Muscle of leg (tissue), 16 donors: ENCODE measurements around the gene HEPACAM2. TPM values are rescaled to one million over a fixed set of nuclear protein-coding genes. Genes with fewer than 3 reads are reported as not detected.
A peak's percentile ranks its signal among the peaks of the same experiment; 100 is the strongest.

Source experiments
- DNase-seq: peaks from one replicate; pipeline ENCODE4 v3.0.0; 2013
- H3K27ac ChIP-seq: one replicate; pipeline ENCODE4 v1.5.1; 2013; ENCODE audit warnings: mild to moderate bottlenecking, low read length, control low read depth
- H3K27me3 ChIP-seq: one replicate; pipeline ENCODE4 v1.6.1; 2013; ENCODE audit warnings: low read length; ENCODE audit not compliant: control insufficient read depth, insufficient read depth
- H3K36me3 ChIP-seq: one replicate; pipeline ENCODE4 v1.6.1; 2013; ENCODE audit warnings: low read length; ENCODE audit not compliant: control insufficient read depth, insufficient read depth
- H3K4me1 ChIP-seq: one replicate; pipeline ENCODE4 v1.6.1; 2013; ENCODE audit warnings: low read length; ENCODE audit not compliant: control insufficient read depth, insufficient read depth
- H3K4me3 ChIP-seq: one replicate; pipeline ENCODE4 v1.5.1; 2013; ENCODE audit warnings: low read length, control low read depth
- H3K9me3 ChIP-seq: replicated peaks from 2 replicates; pipeline ENCODE4 v1.6.1; 2013; ENCODE audit warnings: low read depth, low read length; ENCODE audit not compliant: control insufficient read depth
- WGBS: methylation state at CpG from one replicate; pipeline ENCODE4 v1.1.5; 2013; ENCODE audit warnings: missing lambda C conversion rate; ENCODE audit not compliant: insufficient coverage; 5-methylcytosine and 5-hydroxymethylcytosine counted together
- long read RNA-seq, 11 donors: transcript quantifications; one replicate each; lab custom pipeline, GENCODE V29; 2026
- polyA plus RNA-seq, 8 donors: library from polyadenylated mRNA; unstranded; fragments of 120-200 nt; gene quantifications; one replicate each; pipeline versions ENCODE4 v1.2.1 to v1.2.3, GENCODE V29; 2013; ENCODE audit warnings: inconsistent platforms in 1 of 8, low replicate concordance in 1 of 8; ENCODE audit not compliant: insufficient read length in 8 of 8, insufficient read depth in 1 of 8
- total RNA-seq: library from RNA; stranded (reverse); fragments of 120-200 nt; gene quantifications from one replicate; pipeline ENCODE4 v1.2.4, GENCODE V29; 2013

Gene HEPACAM2
- total RNA-seq (0.04 TPM), polyA plus RNA-seq (1 to 10 TPM in 1 of 8 donors, under 1 TPM in 3, not detected in 4; 0.07 to 2.4 (median 0.40) TPM)
- long read RNA-seq, donor 1, result 0 reads
- long read RNA-seq, donor 2, result 0 reads
- long read RNA-seq, donor 3, result 0 reads
- long read RNA-seq, donor 4, result 0 reads
- long read RNA-seq, donor 5, result 0 reads
- long read RNA-seq, donor 6, result 0 reads
- long read RNA-seq, donor 7, result 0 reads
- long read RNA-seq, donor 8, result 0 reads
- long read RNA-seq, donor 9, result 0 reads
- long read RNA-seq, donor 10, result 0 reads
- long read RNA-seq, donor 11, result 0 reads

DNA sequence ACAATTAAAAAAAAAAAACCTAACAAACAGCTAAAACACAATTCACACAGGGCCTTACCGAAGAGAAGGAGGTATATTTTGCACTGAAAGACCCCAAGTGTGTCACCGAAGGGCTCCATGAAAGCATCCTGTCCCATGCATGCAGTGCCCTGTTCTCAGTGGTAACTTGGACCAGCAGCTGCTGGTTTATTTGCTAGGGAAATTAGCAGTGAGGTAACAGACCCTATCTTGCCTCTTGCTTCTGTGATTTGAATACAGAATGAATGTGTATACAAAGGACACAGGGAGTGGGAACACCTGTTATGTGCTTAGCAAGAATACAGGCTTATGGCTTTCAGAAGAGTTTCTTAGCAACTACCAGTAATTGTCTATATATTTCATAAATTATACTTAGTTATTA, at the start of gene HEPACAM2:
Gene HEPACAM2, minus strand, starts transcription at position 160 of the 400 bp plus-strand sequence.
- peaks cover 2% of the 10 kb centered on the region for H3K27me3 ChIP-seq
- H3K36me3 ChIP-seq, result no peaks in the 10 kb centered on the region
- H3K4me3 ChIP-seq, result no peak within 1 kb of the TSS
- WGBS, result 83% methylated on average over 1 of the region's 2 CpGs
- H3K27ac ChIP-seq, result no peak within 1 kb of the TSS
- no peaks in the 10 kb centered on the region for H3K9me3 ChIP-seq
- no peak for DNase-seq
- no peaks in the 10 kb centered on the region for H3K4me1 ChIP-seq

- H3K36me3 ChIP-seq, result peaks cover 2% of the 10 kb centered on the region
- no peaks in the 10 kb centered on the region for H3K4me1 ChIP-seq
- WGBS, result no CpG with 5 or more reads among the region's 4 CpGs
- H3K27ac ChIP-seq, result no peak overlapping the region
- no peak overlapping the region for H3K4me3 ChIP-seq
- DNase-seq, result no peak
- H3K9me3 ChIP-seq, result no peaks in the 10 kb centered on the region
- no peaks in the 10 kb centered on the region for H3K27me3 ChIP-seq
Observed at GRCh38 chr7:93265220-93265619, 39.0 kb upstream of the HEPACAM2 start.

DNA sequence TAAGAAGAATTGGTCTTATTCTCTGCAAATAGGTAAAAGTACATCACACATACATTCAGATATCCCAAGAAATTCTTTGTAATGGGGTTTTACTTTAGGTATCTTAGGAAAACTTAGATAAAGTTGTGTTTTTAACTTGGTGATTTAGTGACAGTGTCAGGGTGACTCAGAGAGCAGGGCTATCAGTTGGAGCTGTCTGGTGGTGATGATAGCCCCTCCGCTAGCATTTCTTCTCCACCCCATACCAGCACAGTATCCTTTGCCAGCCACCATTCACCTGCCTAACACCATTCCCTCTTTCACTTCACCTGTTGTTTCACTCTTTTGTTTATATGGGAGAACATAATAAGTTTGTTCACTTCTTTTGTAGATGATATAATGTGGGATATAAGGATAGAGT, 36.3 kb upstream of the HEPACAM2 start:
- no CpG with 5 or more reads among the region's 1 CpG for WGBS
- no peak for DNase-seq
- Histone ChIP-seq H3K4me3 (no peak overlapping the region), H3K36me3 (no peaks in the 10 kb centered on the region), H3K4me1 (no peaks in the 10 kb centered on the region), H3K9me3 (no peaks in the 10 kb centered on the region), H3K27ac (no peak overlapping the region), H3K27me3 (no peaks in the 10 kb centered on the region)

DNA sequence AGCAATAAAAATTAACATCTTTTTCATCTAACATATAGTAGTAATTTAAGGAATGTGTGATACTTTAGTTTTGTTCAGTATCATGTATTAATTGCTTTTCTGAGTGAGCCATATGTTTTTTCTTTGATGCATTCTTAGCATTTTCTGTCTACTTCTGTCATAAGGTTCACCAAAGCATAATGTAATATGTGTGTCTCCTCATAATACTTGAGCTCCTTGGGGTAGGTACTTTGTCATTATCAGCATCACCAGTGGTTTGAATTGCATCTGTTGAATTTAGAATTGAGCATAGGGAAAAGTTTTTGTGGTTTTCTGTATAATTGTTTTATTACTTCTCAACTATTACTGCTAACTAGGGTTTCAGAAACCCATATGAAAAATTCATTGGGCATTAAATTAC, 32.4 kb upstream of the HEPACAM2 start:
- Histone ChIP-seq H3K9me3 (no peaks in the 10 kb centered on the region), H3K27ac (no peak overlapping the region), H3K4me3 (no peak overlapping the region), H3K36me3 (no peaks in the 10 kb centered on the region), H3K27me3 (no peaks in the 10 kb centered on the region), H3K4me1 (no peaks in the 10 kb centered on the region)
- no peak for DNase-seq

DNA sequence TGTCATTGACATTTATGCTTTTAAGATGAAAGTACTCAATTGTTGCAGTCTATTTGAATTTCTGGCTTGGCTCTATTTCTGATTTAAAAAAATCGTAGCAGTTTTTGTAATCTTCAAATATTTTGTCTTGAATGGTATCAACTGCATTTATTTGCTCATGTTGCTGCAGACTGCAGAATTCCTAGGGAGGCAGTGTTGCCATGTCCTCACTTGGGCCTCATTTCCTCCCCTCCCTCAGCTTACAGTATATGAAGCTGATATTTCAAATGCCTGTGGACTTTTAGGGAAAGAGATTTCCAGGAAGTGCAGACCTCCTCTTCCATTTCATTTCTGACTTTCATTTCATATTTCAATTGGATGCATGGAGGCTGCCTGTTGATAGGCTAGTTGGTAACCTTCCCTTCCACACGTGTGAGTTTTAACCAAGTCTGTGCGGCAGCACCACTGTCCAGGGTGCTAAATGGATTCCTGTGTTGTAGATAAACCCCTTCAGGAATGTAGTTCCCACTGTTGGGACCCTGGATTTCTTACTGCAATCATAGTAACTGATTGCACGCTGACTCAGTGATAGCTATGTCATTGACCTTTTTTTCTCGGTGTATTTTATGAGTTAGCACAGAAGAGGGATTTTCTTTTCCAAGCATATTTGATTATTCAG, 23.4 kb upstream of the HEPACAM2 start:
- no peak for DNase-seq
- H3K4me1 ChIP-seq, result no peaks in the 10 kb centered on the region
- 43% methylated on average over 1 of the region's 5 CpGs for whole genome bisulfite sequencing

GRCh38 chr7:93245525-93246432, 19.5 kb upstream of the HEPACAM2 start:
- Histone ChIP-seq H3K36me3 (no peaks in the 10 kb centered on the region), H3K27me3 (no peaks in the 10 kb centered on the region), H3K9me3 (no peaks in the 10 kb centered on the region), H3K4me1 (no peaks in the 10 kb centered on the region), H3K27ac (no peak overlapping the region), H3K4me3 (no peak overlapping the region)
- DNase-seq, result peak; percentile 39
- no CpG with 5 or more reads among the region's 9 CpGs for WGBS

More for the DNA sequence above, 23.4 kb upstream of the HEPACAM2 start:
- Histone ChIP-seq H3K27ac (no peak overlapping the region), H3K9me3 (no peaks in the 10 kb centered on the region), H3K4me3 (no peak overlapping the region), H3K27me3 (no peaks in the 10 kb centered on the region), H3K36me3 (no peaks in the 10 kb centered on the region)

DNA sequence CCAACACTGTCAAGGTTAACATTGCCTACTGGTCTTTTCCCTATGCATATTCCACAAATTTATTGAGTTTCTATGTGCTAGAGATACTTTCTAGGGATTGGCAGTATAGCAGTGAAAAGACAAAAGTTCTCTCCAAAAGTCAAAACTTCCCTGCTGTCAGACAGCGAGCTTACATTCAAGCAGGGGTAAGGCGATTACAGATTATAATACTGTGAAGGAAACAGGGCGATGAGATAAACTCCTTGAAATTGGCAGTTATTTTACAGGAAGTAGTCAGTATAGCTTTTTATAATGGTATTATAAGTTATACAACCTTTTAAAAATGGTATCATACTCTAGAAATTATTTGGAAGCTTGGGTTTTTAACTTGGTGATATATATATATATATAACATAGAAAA, 15.8 kb upstream of the HEPACAM2 start:
- WGBS, result no CpG with 5 or more reads among the region's 3 CpGs
- DNase-seq, result no peak
- Histone ChIP-seq H3K36me3 (no peaks in the 10 kb centered on the region), H3K9me3 (no peaks in the 10 kb centered on the region), H3K4me3 (no peak overlapping the region), H3K27ac (no peak overlapping the region), H3K27me3 (no peaks in the 10 kb centered on the region), H3K4me1 (no peaks in the 10 kb centered on the region)

DNA sequence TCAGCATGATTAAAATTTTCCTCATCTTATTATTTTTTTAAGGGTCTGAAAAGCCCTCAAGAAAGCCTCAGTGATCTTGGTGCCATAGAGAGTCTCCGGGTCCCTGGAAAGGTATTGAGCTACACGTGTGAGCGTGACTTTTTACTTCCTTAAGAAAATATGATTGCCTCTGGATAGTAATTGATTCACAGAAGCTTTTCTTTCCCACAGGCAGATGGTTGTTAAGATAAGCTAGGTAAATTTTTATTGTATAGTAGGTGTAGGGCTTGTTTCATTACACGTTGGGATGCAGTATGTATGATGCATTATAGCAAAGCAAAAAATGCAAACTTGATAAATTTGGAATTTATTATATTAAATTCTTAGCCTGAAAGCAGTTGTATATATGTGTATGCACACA, 13.6 kb upstream of the HEPACAM2 start:
- WGBS, result no CpG with 5 or more reads among the region's 4 CpGs
- no peaks in the 10 kb centered on the region for H3K9me3 ChIP-seq
- no peaks in the 10 kb centered on the region for H3K4me1 ChIP-seq
- no peak for DNase-seq
- no peak overlapping the region for H3K4me3 ChIP-seq
- no peaks in the 10 kb centered on the region for H3K27me3 ChIP-seq
- no peak overlapping the region for H3K27ac ChIP-seq
- H3K36me3 ChIP-seq, result no peaks in the 10 kb centered on the region

DNA sequence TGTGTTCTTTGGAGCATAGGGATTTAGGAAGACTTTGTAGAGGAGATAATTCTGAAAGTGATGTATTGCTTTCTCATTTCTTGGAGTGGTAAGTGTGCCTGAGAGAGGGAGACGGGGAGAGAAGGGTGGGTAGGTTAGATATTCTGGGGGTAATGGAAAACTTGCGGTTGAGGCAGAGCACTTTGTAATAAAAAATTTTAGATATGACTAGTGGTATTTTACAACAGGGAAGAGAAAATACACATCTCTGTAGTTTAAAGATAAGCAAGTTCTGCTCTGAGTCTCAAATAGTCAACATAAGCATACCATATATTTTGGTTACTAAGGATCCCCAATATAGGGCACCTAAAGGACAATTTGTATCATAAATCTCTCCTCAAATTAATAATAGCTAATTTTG, 12.5 kb upstream of the HEPACAM2 start:
- Histone ChIP-seq H3K27ac (no peak overlapping the region), H3K9me3 (no peaks in the 10 kb centered on the region), H3K4me3 (no peak overlapping the region), H3K36me3 (no peaks in the 10 kb centered on the region), H3K4me1 (no peaks in the 10 kb centered on the region), H3K27me3 (no peaks in the 10 kb centered on the region)
- no peak for DNase-seq
- 57% methylated on average over 1 of the region's 2 CpGs for WGBS

DNA sequence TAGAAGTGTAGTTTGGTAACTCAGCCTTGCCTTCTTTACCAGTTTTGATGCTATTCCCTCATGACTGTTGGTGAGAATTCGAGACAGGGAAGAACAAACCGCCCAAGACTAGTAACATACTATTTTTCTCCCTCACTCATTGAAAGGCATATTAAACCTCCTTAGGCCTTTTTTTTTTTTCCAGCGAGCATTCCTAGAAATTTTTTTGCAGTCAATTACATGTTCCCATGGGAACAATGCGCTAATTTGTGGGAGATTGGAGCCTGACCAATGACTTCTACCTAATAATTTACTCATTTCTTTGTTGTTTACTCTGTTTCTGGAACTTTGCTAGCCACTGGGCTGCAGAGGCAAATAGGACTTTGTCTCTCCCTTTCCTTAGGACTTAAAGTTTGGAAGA, 11.9 kb upstream of the HEPACAM2 start:
- no peaks in the 10 kb centered on the region for H3K9me3 ChIP-seq
- H3K27ac ChIP-seq, result no peak overlapping the region
- no CpG with 5 or more reads among the region's 4 CpGs for WGBS
- no peaks in the 10 kb centered on the region for H3K36me3 ChIP-seq
- no peak for DNase-seq
- no peaks in the 10 kb centered on the region for H3K27me3 ChIP-seq
- no peak overlapping the region for H3K4me3 ChIP-seq
- no peaks in the 10 kb centered on the region for H3K4me1 ChIP-seq
